CD14-positive monocyte (primary cell): Measurements from ENCODE around the gene ERGIC1. TPM values are rescaled to one million over a fixed set of nuclear protein-coding genes. Genes with fewer than 3 reads are reported as not detected.

Experiments
- DNase-seq, 3 donors: peaks; one replicate each; pipeline ENCODE4 v3.0.0-alpha.2; 2011 to 2022
- H2AFZ ChIP-seq: 2 replicates; pipeline ENCODE4 v1.6.0; 2012; ENCODE audit warnings: mild to moderate bottlenecking, low read depth, low read length, inconsistent platforms; ENCODE audit not compliant: insufficient read depth, poor library complexity, severe bottlenecking
- H3K27ac ChIP-seq, 2 donors: 1 replicate in 1 of 2; 2 replicates in 1 of 2; pipeline ENCODE4 v1.5.1; 2012 to 2013; ENCODE audit warnings: low read length in 2 of 2, control low read depth in 1 of 2, inconsistent platforms in 1 of 2, low read depth in 1 of 2, mild to moderate bottlenecking in 1 of 2
- H3K27me3 ChIP-seq, 2 donors: one replicate each; pipeline versions ENCODE4 v1.6.0 to v1.6.1; 2011 to 2013; ENCODE audit warnings: low read length in 2 of 2; ENCODE audit not compliant: control insufficient read depth in 2 of 2, insufficient read depth in 2 of 2
- H3K36me3 ChIP-seq, 2 donors: replicated peaks in 1 of 2; 1 replicate in 1 of 2; 2 replicates in 1 of 2; pipeline versions ENCODE4 v1.5.1 to v1.6.1; 2012 to 2013; ENCODE audit warnings: low read length in 2 of 2, control low read depth in 1 of 2, inconsistent platforms in 1 of 2, mild to moderate bottlenecking in 1 of 2; ENCODE audit not compliant: insufficient read depth in 2 of 2, control insufficient read depth in 1 of 2
- H3K4me1 ChIP-seq, 2 donors: 1 replicate in 1 of 2; 2 replicates in 1 of 2; pipeline versions ENCODE4 v1.5.1 to v1.6.1; 2012 to 2013; ENCODE audit warnings: low read length in 2 of 2, control low read depth in 1 of 2, inconsistent platforms in 1 of 2, mild to moderate bottlenecking in 1 of 2, moderate library complexity in 1 of 2; ENCODE audit not compliant: insufficient read depth in 2 of 2, control insufficient read depth in 1 of 2
- H3K4me2 ChIP-seq: replicated peaks from 2 replicates; pipeline ENCODE3; 2012; ENCODE audit warnings: low read length, moderate library complexity, mild to moderate bottlenecking; ENCODE audit not compliant: poor library complexity, severe bottlenecking; ENCODE audit errors: extremely low read depth
- H3K4me3 ChIP-seq, 3 experiments: fragments of 200-600 bp in 1 of 3; sonication (generic) in 1 of 3; replicated peaks in 1 of 3; 1 replicate in 2 of 3; 2 replicates in 1 of 3; pipeline ENCODE4 v1.5.1; 2011 to 2013; ENCODE audit warnings: low read length in 3 of 3, mild to moderate bottlenecking in 3 of 3, control low read depth in 2 of 3, low read depth in 2 of 3, inconsistent platforms in 1 of 3, moderate library complexity in 1 of 3
- H3K79me2 ChIP-seq: 2 replicates; pipeline ENCODE4 v1.6.0; 2012; ENCODE audit warnings: mild to moderate bottlenecking, control low read depth, inconsistent platforms, low read length, moderate library complexity; ENCODE audit not compliant: insufficient read depth
- H3K9ac ChIP-seq: 2 replicates; pipeline ENCODE4 v1.6.0; 2017; ENCODE audit warnings: low read length, mild to moderate bottlenecking; ENCODE audit not compliant: insufficient read depth, poor library complexity, severe bottlenecking
- H3K9me3 ChIP-seq, 2 donors: replicated peaks in 1 of 2; 1 replicate in 1 of 2; 2 replicates in 1 of 2; pipeline versions ENCODE4 v1.5.1 to v1.6.1; 2012 to 2013; ENCODE audit warnings: low read length in 2 of 2, control low read depth in 1 of 2; ENCODE audit not compliant: control insufficient read depth in 1 of 2, insufficient read depth in 1 of 2
- H4K20me1 ChIP-seq: 2 replicates; pipeline ENCODE4 v1.6.0; 2012; ENCODE audit warnings: mild to moderate bottlenecking, low read length, control low read depth, moderate library complexity; ENCODE audit not compliant: insufficient read depth
- H3K27ac Mint-ChIP-seq, 7 donors: one replicate each; pipeline ENCODE4 v1.8.0; 2020; ENCODE audit warnings: mild to moderate bottlenecking in 7 of 7, mixed read lengths in 7 of 7, moderate library complexity in 6 of 7, inconsistent platforms in 2 of 7
- H3K27me3 Mint-ChIP-seq, 3 donors: one replicate each; pipeline ENCODE4 v1.8.0; 2021 to 2022; ENCODE audit warnings: low read depth in 3 of 3, mild to moderate bottlenecking in 3 of 3, mixed read lengths in 3 of 3, moderate library complexity in 3 of 3, inconsistent platforms in 1 of 3
- H3K36me3 Mint-ChIP-seq, 2 donors: one replicate each; pipeline ENCODE4 v1.8.0; 2020; ENCODE audit warnings: mixed read lengths in 2 of 2, inconsistent platforms in 1 of 2, mild to moderate bottlenecking in 1 of 2
- H3K4me1 Mint-ChIP-seq: one replicate; pipeline ENCODE4 v1.8.0; 2020; ENCODE audit warnings: mild to moderate bottlenecking, mixed read lengths
- H3K4me3 Mint-ChIP-seq, 2 donors: one replicate each; pipeline ENCODE4 v1.8.0; 2020; ENCODE audit warnings: mild to moderate bottlenecking in 2 of 2, mixed read lengths in 2 of 2, moderate library complexity in 1 of 2
- H3K9me3 Mint-ChIP-seq, 7 donors: one replicate each; pipeline ENCODE4 v1.8.0; 2020 to 2022; ENCODE audit warnings: mixed read lengths in 7 of 7, mild to moderate bottlenecking in 6 of 7, moderate library complexity in 6 of 7, inconsistent platforms in 2 of 7
- WGBS: methylation state at CpG from one replicate; pipeline ENCODE4 v1.1.5; 2013; ENCODE audit warnings: missing lambda C conversion rate; ENCODE audit not compliant: insufficient coverage; 5-methylcytosine and 5-hydroxymethylcytosine counted together
- intact Hi-C, 2 donors: fragments of 100-400 bp; cut with micrococcal nuclease; formaldehyde crosslinking; loops; one replicate each; pipeline versions ENCODE4 v1.15.0 to v1.15.1; 2023
- polyA plus RNA-seq, 3 donors: library from polyadenylated mRNA; depleted of rRNA in 1 of 3; unstranded in 2 of 3; stranded (reverse) in 1 of 3; fragments of 300-500 nt in 2 of 3; fragments of >200 nt in 1 of 3; fragmentation: Illumina TruSeq in 2 of 3; gene quantifications; 1 replicate in 2 of 3; 2 replicates in 1 of 3; pipeline ENCODE4 v1.2.3, GENCODE V29; 2012 to 2021
- TF ChIP-seq, protein P1 (sequence below): fragments of 200-600 bp; IDR thresholded peaks from one replicate; pipeline ENCODE4 v1.8.0; 2022; ENCODE audit warnings: antibody characterized with exemption, mild to moderate bottlenecking

Gene ERGIC1
- polyA plus RNA-seq, 3 donors = 28.3 to 76.2 (median 34.1) TPM

DNA sequence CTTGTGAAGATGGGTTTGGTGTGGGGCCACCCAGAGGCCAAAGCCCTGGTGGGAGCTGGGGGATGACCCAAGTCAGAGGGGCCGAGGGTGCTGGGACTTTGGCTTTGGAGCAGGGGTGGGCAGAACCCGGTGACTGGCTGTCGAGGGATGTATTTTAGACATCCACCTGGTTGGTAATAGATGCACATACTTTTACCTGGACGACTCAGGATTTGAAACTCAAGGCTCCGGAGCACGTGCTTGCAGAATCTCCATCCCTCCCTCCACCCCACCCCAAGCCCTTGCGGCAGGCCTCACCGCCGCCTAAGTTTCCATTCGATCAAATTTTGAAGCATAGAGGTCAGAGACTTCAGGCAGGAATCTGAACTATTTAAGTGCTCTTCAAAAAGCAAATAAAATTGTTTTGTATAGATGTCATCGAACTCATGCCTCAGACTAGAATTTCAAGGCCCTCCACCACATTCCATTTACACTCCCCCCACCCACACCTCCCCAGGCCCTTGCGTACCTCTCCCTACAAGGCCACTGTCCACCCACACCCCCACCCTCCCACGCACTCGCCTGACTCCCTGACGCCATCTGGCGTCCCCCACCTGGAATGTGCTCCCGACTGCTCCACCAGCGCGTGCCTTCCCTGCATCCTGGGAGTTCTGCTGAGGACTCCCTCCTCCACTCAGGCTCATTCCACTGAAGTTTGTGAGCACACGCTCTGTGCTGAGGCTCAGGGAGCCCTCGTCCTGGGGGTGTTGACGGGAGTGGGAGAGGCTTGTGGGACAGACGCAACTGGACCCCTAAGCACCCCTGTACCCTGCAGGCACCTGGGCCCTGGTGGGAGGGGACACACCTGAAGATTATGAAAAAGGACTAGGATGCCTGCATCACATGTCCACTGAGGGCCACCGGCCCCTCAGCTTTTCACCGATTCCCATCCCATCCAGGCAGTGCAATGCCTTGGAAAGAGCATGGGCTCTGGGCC is 68.7 kb downstream of the ERGIC1 start:
- Mint-ChIP-seq H3K4me1 (peaks cover 8% of the 10 kb centered on the region), H3K27me3 (peaks cover 0 to 1% (median 0%) of the 10 kb centered on the region in 3 donors), H3K36me3 (peaks cover 34 to 51% of the 10 kb centered on the region in 2 donors), H3K4me3 (no peak overlapping the region), H3K9me3 (no peaks in the 10 kb centered on the region), H3K27ac (peak overlapping the region in 4 of 7 donors; percentile 22 to 50 (median 31))
- intact Hi-C loops = no loop called here
- Histone ChIP-seq H3K27me3 (no peaks in the 10 kb centered on the region), H3K36me3 (peaks cover 11 to 27% of the 10 kb centered on the region in 2 donors), H2AFZ (no peak overlapping the region), H3K4me2 (no peak overlapping the region), H4K20me1 (no peaks in the 10 kb centered on the region), H3K9ac (no peak overlapping the region), H3K79me2 (no peaks in the 10 kb centered on the region), H3K9me3 (no peaks in the 10 kb centered on the region), H3K4me3 (no peak overlapping the region), H3K4me1 (peaks cover 0 to 7% of the 10 kb centered on the region in 2 donors), H3K27ac (no peak overlapping the region)
- WGBS = 96% methylated on average over 18 of the region's 25 CpGs
- TF ChIP-seq, protein P1, sequence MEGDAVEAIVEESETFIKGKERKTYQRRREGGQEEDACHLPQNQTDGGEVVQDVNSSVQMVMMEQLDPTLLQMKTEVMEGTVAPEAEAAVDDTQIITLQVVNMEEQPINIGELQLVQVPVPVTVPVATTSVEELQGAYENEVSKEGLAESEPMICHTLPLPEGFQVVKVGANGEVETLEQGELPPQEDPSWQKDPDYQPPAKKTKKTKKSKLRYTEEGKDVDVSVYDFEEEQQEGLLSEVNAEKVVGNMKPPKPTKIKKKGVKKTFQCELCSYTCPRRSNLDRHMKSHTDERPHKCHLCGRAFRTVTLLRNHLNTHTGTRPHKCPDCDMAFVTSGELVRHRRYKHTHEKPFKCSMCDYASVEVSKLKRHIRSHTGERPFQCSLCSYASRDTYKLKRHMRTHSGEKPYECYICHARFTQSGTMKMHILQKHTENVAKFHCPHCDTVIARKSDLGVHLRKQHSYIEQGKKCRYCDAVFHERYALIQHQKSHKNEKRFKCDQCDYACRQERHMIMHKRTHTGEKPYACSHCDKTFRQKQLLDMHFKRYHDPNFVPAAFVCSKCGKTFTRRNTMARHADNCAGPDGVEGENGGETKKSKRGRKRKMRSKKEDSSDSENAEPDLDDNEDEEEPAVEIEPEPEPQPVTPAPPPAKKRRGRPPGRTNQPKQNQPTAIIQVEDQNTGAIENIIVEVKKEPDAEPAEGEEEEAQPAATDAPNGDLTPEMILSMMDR = no peak
- DNase-seq = peak in 1 of 3 donors; percentile 34

DNA sequence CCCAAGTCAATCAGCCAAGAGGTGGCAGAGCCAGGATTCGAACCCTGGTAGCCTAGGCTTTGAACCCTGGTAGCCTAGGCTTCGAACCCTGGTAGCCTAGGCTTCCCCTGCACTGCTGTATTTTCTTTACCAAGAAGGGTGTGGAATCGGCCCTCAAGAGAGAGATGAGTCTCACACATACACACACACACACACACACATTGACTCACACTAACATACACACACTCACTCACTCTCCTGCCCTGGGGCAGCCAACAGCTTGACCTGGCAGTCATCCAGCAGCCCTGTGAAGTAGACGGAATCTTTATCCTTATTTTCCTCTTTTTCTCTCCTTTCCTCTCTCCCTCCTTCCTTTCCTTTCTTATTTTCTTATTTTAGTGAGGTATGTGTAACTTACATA is 69.7 kb downstream of the ERGIC1 start:
- TF ChIP-seq, protein P1 = no peak
- Histone ChIP-seq H3K9me3 (no peaks in the 10 kb centered on the region), H3K4me3 (no peak overlapping the region), H3K27me3 (no peaks in the 10 kb centered on the region), H3K4me2 (no peak overlapping the region), H4K20me1 (no peaks in the 10 kb centered on the region), H3K27ac (no peak overlapping the region), H3K4me1 (no peaks in the 10 kb centered on the region), H3K9ac (no peak overlapping the region), H3K36me3 (peaks cover 2 to 18% of the 10 kb centered on the region in 2 donors), H2AFZ (no peak overlapping the region), H3K79me2 (no peaks in the 10 kb centered on the region)
- Mint-ChIP-seq H3K9me3 (no peaks in the 10 kb centered on the region), H3K27me3 (peaks cover 0 to 1% (median 0%) of the 10 kb centered on the region in 3 donors), H3K36me3 (peaks cover 26 to 41% of the 10 kb centered on the region in 2 donors), H3K27ac (peak overlapping the region in 3 of 7 donors; percentile 3 to 12 (median 3)), H3K4me3 (no peak overlapping the region), H3K4me1 (peaks cover 13% of the 10 kb centered on the region)
- whole genome bisulfite sequencing = 88% methylated on average over 3 of the region's 4 CpGs
- intact Hi-C loops = no loop called here
- peak in 1 of 3 donors; percentile 45 for DNase-seq
